GM20000 (cell line): ENCODE results near the gene ECEL1.

Experiments
- DNase-seq: peaks from one replicate; pipeline ENCODE4 v3.0.0; 2012; ENCODE audit warnings: low spot score
- CTCF ChIP-seq: IDR thresholded peaks from 2 replicates; pipeline ENCODE4 v1.5.1; 2012; ENCODE audit warnings: mild to moderate bottlenecking, control low read depth; ENCODE audit errors: extremely low read depth, missing control alignments

The ECEL1 gene

DNA sequence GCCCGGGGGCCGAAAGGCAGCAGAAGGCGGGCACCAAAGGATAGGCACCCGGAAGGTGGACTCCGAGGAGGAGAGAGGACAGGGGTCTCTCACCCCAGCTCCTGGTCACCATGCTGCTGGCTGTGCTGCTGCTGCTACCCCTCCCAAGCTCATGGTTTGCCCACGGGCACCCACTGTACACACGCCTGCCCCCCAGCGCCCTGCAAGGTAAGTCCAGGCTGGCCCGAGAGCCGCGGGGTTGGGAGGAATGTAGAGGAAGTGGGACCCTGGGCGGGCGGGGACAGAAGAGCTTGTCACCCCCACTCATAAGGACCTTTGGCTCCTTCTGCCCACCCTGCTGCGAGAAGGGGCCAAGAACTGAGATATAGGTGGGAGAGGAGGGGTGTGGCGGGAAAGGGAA, 32.9 kb upstream of the ECEL1 start:
- no peak for TF ChIP-seq CTCF
- DNase-seq = no peak

GRCh38 chr2:232519581-232520438, 32.2 kb upstream of the ECEL1 start, which contains the start of gene PRSS56:
Gene PRSS56, plus strand, starts transcription at chr2:232520388. Its CDS starts 211 bp downstream, at chr2:232520599.
- no peak for DNase-seq
- TF ChIP-seq CTCF = no peak

GRCh38 chr2:232518844-232519243, 31.2 kb upstream of the ECEL1 start:
- DNase-seq = no peak
- no peak for TF ChIP-seq CTCF

- no peak for DNase-seq
- TF ChIP-seq CTCF = no peak
These were observed 28.9 kb upstream of the ECEL1 start for GRCh38 chr2:232516551-232516950.

DNA sequence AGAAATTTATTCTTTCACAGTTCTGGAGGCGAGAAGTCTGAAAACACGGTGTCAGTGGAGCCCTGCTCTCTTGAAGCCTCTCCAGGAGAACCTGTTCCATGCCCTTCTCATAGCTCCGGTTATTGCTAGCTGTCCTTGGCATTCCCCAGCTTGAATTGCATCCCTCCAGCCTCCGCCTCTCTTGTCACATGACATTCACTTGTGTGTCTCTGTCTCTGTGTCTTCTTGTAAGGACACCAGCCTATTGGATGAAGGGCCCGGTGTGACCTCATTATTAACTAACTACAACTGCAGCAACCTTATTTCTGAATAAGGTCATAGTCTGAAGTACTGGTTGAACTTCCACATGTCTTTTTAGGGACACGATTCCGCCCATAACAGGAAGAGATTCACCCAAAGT, 28.0 kb upstream of the ECEL1 start:
- no peak for DNase-seq
- TF ChIP-seq CTCF = no peak

DNA sequence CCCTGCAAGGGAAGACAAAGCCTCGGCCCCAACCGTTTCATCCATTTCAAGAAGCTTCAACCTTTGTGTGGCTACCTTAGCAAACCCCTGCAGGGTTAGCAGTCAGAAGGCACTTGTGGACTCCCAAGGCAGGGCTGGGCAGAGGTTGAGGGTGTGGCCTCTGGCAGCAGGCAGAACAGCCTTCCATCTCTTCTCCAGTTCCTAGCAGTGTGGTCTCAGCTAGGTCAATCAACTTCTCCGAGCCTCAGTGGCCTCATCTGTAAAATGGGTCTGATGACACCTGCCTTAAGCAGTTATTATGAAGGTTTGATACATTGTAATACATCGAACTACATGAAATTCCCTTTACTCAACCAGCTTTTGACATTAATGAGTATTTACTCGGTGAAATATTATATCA, 25.7 kb upstream of the ECEL1 start:
- DNase-seq = no peak
- no peak for TF ChIP-seq CTCF

DNA sequence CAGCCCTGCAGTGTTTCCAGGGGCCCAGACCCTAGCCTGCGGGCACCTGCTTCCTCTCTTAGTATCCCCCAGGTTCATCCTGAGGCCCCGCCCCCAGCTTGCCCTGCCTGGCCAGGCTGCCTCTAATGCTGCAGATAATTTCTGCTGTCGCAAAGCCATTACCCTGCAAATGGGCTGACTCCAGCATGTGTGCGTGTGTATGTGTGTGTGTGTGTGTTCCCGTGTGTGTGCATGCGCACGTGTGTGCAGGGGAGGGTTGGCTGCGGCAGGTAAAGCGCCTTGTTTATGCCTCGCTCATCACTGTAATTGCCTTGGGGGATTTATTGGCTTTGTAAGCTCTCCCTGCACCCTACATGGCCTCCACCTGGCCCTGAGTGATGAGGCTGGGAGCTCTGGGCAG, 25.0 kb upstream of the ECEL1 start:
- TF ChIP-seq CTCF = no peak
- no peak for DNase-seq
